ENCODE results near the gene PPM1F.

PPM1F gene

GRCh38 chr22:21975273-21975672 lies 22.6 kb upstream of the PPM1F start:
- DNase-seq: no peak

GRCh38 chr22:21974058-21974649 lies 21.5 kb upstream of the PPM1F start:
- no peak for DNase-seq

- DNase-seq: no peak
Measured at GRCh38 chr22:21972806-21973205, 20.2 kb upstream of the PPM1F start.

GRCh38 chr22:21972293-21972779 lies 19.7 kb upstream of the PPM1F start:
- DNase-seq: no peak

- DNase-seq: no peak
Measured at GRCh38 chr22:21971858-21972275, 19.2 kb upstream of the PPM1F start.

DNA sequence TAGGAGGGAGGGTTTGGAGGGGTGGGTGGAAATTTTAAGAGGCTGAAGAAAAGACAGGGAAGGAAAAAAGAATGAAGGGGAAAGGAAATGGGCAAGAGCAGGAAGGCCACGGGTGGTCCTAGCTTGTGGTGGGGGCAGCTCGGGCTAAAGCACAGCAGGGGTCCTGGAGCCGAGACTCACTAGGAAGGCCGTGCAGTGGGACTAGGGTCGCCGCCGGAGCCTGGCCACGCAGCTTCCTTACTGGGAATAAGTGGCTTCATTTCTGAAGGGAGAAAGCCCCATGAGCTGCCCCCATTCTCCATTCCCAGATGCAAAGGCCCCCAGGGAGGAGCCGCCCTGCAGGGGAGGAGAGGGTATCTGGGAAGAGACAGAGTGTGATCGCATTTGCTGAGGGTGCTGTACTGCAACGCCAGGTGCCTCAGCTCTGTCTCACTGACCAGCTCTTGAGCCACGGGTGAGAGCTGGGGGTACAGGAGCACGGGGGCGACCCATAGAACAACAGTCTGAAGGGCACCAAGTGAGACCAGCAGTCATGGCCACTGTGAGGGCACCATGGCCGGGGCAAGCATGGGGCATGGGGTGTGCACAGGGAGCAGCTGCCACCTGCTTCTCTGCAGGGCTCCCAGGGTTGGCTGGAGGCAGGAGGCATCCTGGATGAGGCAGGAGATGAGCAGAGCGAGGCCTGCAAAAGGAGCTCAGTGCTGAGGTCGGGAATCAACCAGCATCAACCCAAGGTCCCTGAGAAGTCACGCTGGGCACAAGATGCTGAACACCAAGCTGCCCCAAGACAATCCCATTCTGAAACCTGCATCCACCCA lies 18.4 kb upstream of the PPM1F start:
- DNase-seq: no peak

DNA sequence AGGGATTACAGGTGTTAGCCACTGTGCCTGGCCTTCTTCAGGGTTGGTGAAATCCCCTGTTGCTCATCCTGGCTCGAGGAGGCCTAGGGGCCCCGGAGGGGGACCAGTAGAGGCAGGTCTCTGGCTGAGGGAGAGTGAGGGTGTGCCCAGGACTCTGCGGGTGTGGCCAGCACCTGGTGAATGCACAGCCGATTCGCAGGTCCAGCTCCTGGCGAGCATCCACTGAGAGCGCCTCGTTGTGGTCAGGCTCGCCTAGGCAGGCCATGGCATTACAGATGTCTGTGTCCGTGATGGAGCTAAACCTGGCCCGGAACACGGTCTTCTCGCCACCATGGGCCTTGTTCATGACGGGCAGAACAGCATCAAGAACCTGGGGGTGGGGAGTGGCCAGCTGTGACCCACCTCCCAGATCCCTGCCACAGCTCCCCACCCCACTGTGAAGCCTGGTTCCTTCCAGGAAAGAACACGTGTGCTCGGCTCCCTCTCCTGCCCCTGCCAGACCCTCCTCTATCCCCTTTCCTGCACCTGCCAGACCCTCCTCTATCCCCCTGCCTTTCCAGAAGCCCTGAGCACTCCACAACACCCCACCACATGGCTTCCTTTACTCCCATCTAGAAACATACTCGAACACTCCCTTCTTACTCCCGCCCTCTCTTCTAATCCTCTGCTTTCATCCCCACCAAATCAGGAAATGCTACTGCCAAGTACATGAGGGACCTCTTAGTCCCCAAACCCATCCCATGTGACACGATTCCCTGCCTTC lies 17.6 kb upstream of the PPM1F start:
- no peak for DNase-seq

DNA sequence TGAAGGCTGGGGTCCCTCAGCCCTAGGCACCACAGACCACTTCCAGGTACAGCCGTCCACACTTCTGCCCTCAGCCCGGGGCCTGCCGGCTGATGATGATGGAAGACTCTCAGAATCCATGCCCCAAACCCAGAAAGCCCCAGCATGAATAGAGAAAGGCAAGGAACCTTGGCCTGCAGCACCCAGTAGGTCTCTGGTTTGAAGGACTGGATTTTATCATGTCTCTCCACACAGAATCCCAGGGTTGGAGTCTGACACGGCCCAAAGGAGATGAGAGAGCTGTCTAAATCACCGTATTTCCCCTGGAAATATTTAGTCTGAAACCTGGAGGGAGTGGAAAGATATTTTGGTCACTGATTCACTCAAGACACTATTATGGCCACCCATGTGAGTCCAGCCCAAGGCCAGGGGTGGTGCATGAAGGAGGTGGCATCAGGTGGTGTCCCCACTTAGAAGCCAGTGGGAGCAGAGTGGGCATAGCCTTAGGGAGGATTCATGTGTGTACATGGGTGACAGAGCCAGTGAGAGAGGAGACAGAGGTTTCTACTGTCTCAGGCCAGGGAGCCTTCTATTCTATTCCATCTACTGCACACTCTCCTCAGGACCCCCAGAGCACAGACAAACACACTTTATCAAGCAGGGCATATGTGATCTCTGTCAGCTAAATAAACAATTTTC lies 15.9 kb upstream of the PPM1F start:
- DNase-seq: no peak

- no peak for DNase-seq
Measured at GRCh38 chr22:21967693-21968271, 15.1 kb upstream of the PPM1F start.

- no peak for DNase-seq
Measured at GRCh38 chr22:21966643-21967516, 14.2 kb upstream of the PPM1F start.

DNA sequence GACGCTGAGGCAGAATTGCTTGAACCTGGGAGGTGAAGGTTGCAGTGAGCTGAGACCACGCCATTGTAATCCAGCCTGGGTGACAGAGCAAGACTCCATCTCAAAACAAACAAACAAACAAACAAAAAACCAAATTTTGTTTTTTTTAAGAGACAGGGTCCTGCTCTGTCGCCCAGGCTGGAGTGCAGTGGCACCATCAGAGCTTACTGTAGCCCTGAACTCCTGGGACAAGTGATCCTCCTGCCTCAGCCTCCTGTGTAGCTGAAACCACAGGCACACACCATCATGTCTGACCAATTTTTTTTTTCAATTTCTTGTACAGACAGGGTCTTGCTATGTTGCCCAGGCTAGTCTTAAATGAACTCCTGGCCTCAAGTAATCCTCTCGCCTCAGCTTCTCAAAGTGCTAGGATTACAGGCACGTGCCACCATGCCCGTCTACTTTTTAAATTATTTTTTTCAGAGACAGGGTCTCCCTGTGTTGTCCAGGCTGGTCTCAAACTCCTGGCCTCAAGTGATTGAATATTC lies 13.2 kb upstream of the PPM1F start:
- no peak for DNase-seq

- DNase-seq: no peak
Measured at GRCh38 chr22:21964918-21965484, 12.4 kb upstream of the PPM1F start.

- DNase-seq: no peak
Measured at GRCh38 chr22:21964234-21964633, 11.6 kb upstream of the PPM1F start.

GRCh38 chr22:21963790-21964211 lies 11.2 kb upstream of the PPM1F start:
- DNase-seq: no peak

DNA sequence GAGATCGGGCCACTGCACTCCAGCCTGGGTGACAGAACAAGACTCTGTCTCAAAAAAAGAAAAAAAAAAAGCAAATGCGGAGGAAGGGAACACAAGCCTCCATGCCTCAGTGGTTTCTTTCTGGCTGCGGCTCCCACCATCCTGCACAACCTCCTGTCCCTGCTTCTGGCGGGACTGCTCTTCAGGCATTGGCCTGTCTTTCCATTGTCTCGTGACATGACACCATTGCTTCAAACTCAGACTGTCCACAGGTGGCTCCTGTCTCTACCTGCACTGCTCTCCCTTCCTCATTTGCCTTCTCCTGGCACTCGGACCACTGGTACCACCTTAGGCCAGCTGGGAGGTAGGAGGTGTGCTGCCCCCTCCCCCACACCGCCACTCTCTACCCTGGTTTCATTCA lies 10.6 kb upstream of the PPM1F start:
- DNase-seq: no peak

GRCh38 chr22:21962655-21962949 lies 10.0 kb upstream of the PPM1F start:
- DNase-seq: no peak

GRCh38 chr22:21961886-21962654 lies 9.4 kb upstream of the PPM1F start:
- no peak for DNase-seq

DNA sequence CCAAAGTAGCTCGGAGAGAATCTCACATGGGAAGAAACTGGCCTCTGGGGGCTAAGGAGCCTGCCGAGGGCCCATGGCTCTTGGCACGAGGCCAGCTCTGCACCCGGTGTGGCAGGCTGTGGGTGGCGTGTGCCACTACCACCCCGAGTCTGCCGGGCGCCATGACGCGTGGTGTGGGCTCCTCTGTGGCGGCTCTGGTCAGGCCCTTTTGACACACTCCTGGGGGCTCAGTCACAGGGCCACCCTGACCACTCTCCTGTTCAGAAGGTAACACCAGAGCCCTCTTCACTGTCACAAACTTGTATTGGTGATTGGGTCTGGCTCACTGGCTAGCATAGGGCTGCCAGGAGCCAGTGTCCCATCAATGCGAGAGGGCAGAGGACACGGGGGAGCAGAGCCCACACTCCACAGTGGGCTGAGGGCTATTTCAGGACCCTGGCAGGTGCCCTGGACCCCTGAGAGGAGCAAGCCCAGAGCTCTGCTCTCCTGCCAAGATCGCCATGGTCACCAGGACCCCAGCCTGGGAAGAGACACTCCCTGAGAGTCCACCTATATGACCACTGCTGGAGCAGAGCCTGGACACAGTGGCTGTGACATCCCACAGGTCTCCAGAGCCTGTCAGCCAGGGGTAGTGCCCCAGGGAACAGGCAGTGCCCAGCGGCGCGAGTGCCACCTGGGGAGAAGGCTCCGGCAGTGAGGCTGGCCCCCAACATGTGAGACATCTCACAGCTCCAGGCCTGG lies 8.6 kb upstream of the PPM1F start:
- DNase-seq: no peak
